Fibroblast of mammary gland (primary cell): ENCODE measurements around the gene SLC4A1AP.

Experiments
- DNase-seq: peaks from one replicate; pipeline ENCODE4 v3.0.0-alpha.2; 2010; ENCODE audit warnings: low read depth
- H3K4me3 ChIP-seq: 2 replicates; pipeline ENCODE4 v1.5.1; 2011; ENCODE audit warnings: low read depth, mild to moderate bottlenecking, low read length, moderate library complexity; ENCODE audit not compliant: control insufficient read depth
- TF ChIP-seq, protein P1 (sequence below): conservative IDR thresholded peaks from 2 replicates; pipeline ENCODE4 v1.5.1; 2011; ENCODE audit warnings: low read depth, low read length, inconsistent platforms; ENCODE audit not compliant: control insufficient read depth, insufficient read depth

The SLC4A1AP gene

DNA sequence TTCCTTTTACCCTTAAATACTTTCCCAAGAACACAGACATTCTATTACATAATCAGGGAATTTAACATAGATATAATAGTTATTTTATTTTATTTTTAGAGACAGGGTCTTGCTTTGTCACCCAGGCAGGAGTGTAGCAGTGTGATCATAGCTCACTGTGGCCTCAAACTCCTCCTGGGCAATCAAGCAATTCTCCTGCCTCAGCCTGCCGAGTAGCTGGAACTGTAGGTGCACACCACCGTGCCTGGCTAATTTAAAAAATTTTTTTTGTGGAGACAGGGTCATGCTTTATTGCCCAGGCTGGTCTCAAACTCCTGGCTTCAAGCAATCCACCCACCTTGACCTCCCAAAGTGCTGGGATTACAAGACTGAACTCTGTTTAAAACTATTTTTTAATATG, 45.6 kb downstream of the SLC4A1AP start:
- no peak for DNase-seq
- H3K4me3 ChIP-seq = no peak overlapping the region
- TF ChIP-seq, protein P1, sequence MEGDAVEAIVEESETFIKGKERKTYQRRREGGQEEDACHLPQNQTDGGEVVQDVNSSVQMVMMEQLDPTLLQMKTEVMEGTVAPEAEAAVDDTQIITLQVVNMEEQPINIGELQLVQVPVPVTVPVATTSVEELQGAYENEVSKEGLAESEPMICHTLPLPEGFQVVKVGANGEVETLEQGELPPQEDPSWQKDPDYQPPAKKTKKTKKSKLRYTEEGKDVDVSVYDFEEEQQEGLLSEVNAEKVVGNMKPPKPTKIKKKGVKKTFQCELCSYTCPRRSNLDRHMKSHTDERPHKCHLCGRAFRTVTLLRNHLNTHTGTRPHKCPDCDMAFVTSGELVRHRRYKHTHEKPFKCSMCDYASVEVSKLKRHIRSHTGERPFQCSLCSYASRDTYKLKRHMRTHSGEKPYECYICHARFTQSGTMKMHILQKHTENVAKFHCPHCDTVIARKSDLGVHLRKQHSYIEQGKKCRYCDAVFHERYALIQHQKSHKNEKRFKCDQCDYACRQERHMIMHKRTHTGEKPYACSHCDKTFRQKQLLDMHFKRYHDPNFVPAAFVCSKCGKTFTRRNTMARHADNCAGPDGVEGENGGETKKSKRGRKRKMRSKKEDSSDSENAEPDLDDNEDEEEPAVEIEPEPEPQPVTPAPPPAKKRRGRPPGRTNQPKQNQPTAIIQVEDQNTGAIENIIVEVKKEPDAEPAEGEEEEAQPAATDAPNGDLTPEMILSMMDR = no peak

DNA sequence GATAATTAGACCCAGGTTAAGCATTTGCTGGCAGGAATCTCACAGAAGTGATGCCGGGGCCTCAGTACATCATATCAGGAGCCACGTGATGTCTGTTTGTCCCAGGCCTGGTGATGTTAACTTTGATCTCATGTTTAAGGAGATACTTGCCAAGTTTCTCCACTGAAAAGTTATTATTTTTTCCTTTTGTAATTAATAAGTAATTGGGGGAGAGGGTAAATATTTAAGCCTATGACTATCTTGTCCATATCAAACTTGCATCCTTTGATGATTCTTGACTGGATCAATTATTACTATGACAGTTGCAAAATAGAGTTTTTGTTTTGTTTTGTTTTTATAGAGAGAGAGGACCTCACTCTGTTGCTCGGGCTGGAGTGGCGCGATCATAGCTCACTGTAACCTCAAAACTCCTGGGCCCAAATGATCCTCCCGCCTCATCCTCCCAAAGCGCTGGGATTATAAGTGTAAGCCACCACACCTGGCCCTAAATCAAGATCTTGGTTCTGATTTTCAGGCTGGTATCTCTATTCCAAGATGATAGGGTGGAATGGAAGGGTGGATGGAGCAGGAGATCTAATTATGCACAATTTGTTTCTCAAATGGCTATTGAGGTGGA, 46.4 kb downstream of the SLC4A1AP start:
- no peak for DNase-seq
- no peak overlapping the region for H3K4me3 ChIP-seq
- TF ChIP-seq, protein P1 = no peak

DNA sequence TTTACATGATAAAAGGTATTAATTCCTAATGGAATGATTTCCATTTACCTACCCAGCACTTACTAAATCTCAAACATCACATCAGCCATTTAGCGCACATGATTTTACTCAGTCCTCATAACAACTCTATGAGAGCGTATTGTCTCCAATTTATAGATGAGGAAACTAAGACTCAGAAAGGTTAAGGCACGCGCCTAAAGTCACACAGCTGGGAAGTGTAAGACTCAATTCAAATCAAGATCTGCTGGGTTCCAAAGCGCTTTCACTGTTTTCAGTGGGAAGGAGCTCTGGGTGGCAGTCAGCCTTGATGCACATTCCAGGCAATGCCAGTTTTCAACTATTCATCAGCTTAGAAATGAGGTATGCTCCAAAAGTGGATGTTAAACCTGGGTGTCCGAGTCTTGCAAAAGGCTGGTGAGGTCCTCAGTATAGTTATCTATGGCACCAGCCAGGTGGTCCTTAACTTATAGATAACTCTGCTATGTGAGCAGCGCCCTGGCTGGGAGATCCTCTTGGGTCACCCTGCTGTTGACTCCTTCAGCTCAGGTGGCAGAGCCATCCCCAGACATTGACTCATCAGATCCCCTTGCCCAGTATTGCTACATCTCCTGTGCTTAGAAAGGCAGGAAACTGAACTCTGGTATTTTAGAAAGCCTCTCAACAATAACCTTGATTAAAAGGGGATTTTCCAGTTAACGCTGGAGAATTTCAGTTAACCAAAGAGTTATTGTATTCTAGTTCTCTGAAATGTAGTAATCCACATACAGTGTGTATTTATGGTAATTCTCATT, 47.1 kb downstream of the SLC4A1AP start:
- no peak for DNase-seq
- TF ChIP-seq, protein P1 = no peak

DNA sequence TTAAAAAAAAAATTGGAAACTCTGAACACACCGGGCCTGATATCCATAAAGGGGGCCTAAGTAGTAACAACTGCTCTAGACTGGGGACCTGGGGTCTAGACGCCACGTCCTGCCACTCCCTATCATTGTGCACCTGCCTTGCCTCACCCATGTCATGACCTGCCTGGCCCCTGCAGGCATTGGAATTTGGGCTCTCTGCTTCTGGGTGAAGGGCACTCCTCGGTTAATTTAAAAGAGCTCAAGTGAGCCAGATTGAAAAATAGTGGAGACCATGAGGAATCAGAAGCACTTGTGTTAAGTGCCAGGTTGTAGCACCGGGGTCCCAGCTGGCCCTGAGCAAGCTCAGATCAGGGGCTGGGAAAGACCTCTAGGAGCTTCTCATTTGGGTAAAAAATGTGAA, 48.1 kb downstream of the SLC4A1AP start:
- H3K4me3 ChIP-seq = no peak overlapping the region
- TF ChIP-seq, protein P1 = no peak
- DNase-seq = no peak

More for the DNA sequence above, 47.1 kb downstream of the SLC4A1AP start:
- no peak overlapping the region for H3K4me3 ChIP-seq

DNA sequence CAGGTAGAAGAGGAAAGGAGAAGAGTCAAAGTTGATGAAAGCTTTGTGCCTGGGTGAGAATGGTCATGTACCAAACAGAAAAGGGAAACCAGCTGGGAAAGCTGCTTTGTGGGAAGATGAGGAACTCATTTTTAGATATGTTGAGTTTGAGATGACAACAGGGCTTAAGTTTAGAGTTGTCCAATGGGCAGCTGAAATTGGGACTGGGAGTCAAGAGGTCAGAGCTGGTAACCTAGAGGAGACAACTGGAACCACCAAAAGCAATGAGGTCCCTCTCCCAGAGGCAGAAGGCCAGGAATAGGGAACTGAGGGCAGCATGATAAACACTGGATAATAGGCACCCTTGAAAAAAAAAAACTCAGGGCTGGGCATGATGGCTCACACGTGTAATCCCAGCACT, 48.8 kb downstream of the SLC4A1AP start:
- H3K4me3 ChIP-seq = no peak overlapping the region
- no peak for DNase-seq
- TF ChIP-seq, protein P1 = no peak

DNA sequence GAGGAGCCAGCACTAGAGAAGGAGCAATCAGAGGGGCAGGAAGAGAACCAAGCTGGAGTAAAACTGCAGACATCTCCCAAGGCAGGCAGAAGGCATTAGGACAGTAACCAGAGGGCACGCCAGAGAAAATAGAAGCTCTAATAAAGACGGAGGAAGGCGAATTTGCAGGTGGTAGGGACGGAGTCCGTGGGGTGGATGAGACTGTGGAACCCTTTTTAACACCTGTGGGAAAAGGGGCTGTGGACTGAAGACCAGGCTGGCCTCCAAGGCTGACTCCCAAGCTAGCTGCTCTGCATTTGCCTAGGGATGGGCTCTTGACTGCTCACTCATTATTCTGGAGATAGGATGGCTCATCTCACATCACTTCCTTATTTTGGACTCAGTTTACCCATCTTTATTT, 49.5 kb downstream of the SLC4A1AP start:
- no peak overlapping the region for H3K4me3 ChIP-seq
- DNase-seq = no peak
- TF ChIP-seq, protein P1 = no peak
